ENCODE measurements around the gene FMN1. TPM values are rescaled to one million over a fixed set of nuclear protein-coding genes. Genes with fewer than 3 reads are reported as not detected.

Gene FMN1
- total RNA-seq, 1 donor from 2014 or later, result 4.0 TPM

DNA sequence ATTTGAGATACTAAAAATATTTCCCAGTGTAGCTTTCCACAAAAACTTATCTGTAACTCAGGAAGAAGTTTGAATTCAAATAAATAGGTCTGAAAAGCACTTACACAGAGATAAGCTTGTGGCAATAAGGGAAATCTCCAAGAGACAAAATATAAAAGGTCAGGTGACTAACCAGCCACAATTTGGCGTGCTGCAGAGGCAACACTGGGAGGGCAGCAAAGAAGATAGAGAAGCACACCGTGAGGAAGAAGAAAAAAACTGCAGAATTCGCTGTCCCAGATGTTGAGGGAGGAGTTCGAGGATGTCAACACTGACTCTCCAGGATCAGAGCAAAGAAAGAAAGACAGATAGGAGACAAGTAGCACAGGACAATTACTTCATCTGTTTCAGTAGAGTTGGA lies 204.4 kb downstream of the FMN1 start:
- H3K27me3 Mint-ChIP-seq (ENCODE audit: low read depth), result no peaks in the 10 kb centered on the region
- H3K4me1 Mint-ChIP-seq (ENCODE audit: low read depth), result peaks cover 15% of the 10 kb centered on the region
- no peaks in the 10 kb centered on the region for H3K36me3 Mint-ChIP-seq (ENCODE audit: low read depth)
- H3K27ac Mint-ChIP-seq (ENCODE audit: unreplicated experiment), result no peak overlapping the region
- no peak for DNase-seq (ENCODE audit: low spot score)
- no peaks in the 10 kb centered on the region for H3K9me3 Mint-ChIP-seq (ENCODE audit: low read depth)
- TF ChIP-seq, protein P1, sequence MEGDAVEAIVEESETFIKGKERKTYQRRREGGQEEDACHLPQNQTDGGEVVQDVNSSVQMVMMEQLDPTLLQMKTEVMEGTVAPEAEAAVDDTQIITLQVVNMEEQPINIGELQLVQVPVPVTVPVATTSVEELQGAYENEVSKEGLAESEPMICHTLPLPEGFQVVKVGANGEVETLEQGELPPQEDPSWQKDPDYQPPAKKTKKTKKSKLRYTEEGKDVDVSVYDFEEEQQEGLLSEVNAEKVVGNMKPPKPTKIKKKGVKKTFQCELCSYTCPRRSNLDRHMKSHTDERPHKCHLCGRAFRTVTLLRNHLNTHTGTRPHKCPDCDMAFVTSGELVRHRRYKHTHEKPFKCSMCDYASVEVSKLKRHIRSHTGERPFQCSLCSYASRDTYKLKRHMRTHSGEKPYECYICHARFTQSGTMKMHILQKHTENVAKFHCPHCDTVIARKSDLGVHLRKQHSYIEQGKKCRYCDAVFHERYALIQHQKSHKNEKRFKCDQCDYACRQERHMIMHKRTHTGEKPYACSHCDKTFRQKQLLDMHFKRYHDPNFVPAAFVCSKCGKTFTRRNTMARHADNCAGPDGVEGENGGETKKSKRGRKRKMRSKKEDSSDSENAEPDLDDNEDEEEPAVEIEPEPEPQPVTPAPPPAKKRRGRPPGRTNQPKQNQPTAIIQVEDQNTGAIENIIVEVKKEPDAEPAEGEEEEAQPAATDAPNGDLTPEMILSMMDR (IDR thresholded peaks at IDR 0.05), result no peak
- no peak overlapping the region for H3K4me3 Mint-ChIP-seq (ENCODE audit: unreplicated experiment)

DNA sequence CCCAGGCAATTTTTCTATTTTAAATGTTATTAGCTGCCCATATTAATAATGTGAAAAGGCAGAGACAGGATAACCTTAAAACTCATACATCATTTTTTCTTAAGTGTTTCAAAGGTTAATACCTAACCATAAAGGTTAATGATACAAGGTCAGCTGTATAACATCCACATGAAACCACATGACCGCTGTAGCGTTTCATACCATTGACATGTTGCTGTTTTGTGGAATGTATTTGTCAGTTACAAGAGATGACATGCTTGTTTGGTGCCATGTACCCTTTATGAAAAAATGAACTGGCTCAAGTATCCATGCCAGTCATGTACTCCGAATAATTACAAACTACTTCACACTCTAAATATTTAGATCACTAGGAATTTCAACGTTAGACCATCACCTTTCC lies 207.4 kb downstream of the FMN1 start:
- Mint-ChIP-seq H3K9me3 (ENCODE audit: low read depth) (no peaks in the 10 kb centered on the region), H3K27me3 (ENCODE audit: low read depth) (no peaks in the 10 kb centered on the region), H3K36me3 (ENCODE audit: low read depth) (no peaks in the 10 kb centered on the region), H3K27ac (ENCODE audit: unreplicated experiment) (no peak overlapping the region), H3K4me3 (ENCODE audit: unreplicated experiment) (no peak overlapping the region), H3K4me1 (ENCODE audit: low read depth) (no peaks in the 10 kb centered on the region)
- no peak for DNase-seq (ENCODE audit: low spot score)
- TF ChIP-seq, protein P1 (IDR thresholded peaks at IDR 0.05), result no peak

DNA sequence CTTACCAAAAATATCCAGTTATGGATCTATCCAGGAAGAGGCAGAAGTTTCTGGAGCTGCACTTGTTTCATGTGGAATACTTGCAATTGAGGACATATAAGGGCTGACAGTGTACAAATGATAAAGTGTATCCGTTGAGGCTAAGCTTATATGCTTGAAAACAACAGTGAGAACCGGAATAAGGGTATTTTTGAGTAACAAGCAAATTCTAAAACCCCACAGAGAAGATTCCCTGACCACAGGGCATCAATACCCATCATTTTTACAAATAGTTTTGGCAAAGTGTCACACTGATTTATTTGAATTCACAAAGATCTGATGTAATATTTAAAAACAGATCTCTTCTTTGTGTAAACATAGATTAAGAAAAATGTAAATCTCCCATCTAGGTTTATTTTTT lies 208.4 kb downstream of the FMN1 start:
- TF ChIP-seq, protein P1 (IDR thresholded peaks at IDR 0.05), result no peak
- H3K27me3 Mint-ChIP-seq (ENCODE audit: low read depth), result no peaks in the 10 kb centered on the region
- no peaks in the 10 kb centered on the region for H3K36me3 Mint-ChIP-seq (ENCODE audit: low read depth)
- H3K27ac Mint-ChIP-seq (ENCODE audit: unreplicated experiment), result no peak overlapping the region
- no peaks in the 10 kb centered on the region for H3K9me3 Mint-ChIP-seq (ENCODE audit: low read depth)
- no peaks in the 10 kb centered on the region for H3K4me1 Mint-ChIP-seq (ENCODE audit: low read depth)
- no peak for DNase-seq (ENCODE audit: low spot score)
- no peak overlapping the region for H3K4me3 Mint-ChIP-seq (ENCODE audit: unreplicated experiment)

DNA sequence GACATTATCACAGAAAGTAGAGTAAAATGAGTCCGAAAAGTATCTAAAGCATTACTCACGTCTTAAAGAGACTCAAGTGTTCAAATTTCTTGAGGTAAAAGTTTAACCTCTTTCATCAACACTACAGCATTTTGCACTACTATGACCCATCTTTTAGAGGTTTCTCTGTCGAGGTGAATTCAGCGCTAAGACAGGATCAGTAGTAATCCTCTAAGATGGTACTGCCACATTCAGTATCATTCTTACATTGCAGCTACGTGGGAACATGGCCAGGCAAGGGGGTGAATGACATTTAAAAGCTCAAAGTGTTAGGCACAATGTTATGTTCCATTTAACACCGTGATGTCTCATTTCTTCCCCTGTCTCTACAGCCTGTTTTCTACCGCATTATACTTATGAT lies 210.8 kb downstream of the FMN1 start:
- Mint-ChIP-seq H3K4me1 (ENCODE audit: low read depth) (peaks cover 7% of the 10 kb centered on the region), H3K36me3 (ENCODE audit: low read depth) (no peaks in the 10 kb centered on the region), H3K27ac (ENCODE audit: unreplicated experiment) (no peak overlapping the region), H3K27me3 (ENCODE audit: low read depth) (no peaks in the 10 kb centered on the region), H3K9me3 (ENCODE audit: low read depth) (no peaks in the 10 kb centered on the region), H3K4me3 (ENCODE audit: unreplicated experiment) (no peak overlapping the region)
- DNase-seq (ENCODE audit: low spot score), result no peak
- TF ChIP-seq, protein P1 (IDR thresholded peaks at IDR 0.05), result no peak

DNA sequence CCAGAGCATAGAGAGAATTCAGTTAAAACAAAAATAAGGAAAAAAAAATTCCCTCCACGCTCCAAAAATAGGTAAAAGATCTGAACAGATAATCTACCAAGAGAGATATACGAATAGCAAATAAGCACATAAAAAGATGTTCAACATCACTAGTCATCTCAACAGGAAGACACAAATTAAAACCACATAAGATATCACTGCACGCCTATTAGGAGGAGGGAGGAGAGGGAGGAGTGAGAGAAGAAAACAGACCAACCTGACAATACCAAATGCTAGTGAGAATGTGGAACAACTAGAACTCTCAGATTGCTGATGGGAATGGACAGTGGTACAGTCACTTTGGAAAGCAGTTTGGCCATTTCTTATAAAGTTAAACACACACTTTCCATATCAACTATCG lies 212.5 kb downstream of the FMN1 start:
- H3K9me3 Mint-ChIP-seq (ENCODE audit: low read depth), result no peaks in the 10 kb centered on the region
- H3K36me3 Mint-ChIP-seq (ENCODE audit: low read depth), result no peaks in the 10 kb centered on the region
- H3K27ac Mint-ChIP-seq (ENCODE audit: unreplicated experiment), result no peak overlapping the region
- DNase-seq (ENCODE audit: low spot score), result no peak
- no peaks in the 10 kb centered on the region for H3K27me3 Mint-ChIP-seq (ENCODE audit: low read depth)
- peaks cover 7% of the 10 kb centered on the region for H3K4me1 Mint-ChIP-seq (ENCODE audit: low read depth)
- TF ChIP-seq, protein P1 (IDR thresholded peaks at IDR 0.05), result no peak
- H3K4me3 Mint-ChIP-seq (ENCODE audit: unreplicated experiment), result no peak overlapping the region

Data from chondrocyte (in vitro differentiated cells).